Measurements from ENCODE around the gene CD200. TPM values are rescaled to one million over a fixed set of nuclear protein-coding genes. Genes with fewer than 3 reads are reported as not detected.

Gene CD200
- polyA plus RNA-seq, 2 of the 4 experiments (the other 2 are of a cell fraction) = not detected

- peaks cover 15% of the 10 kb centered on the region; the same call in 2 of the 3 replicates for H3K9me3 ChIP-seq
- ChIA-PET POLR2A (no interaction called here), CTCF (no interaction called here)
- FAIRE-seq (no peak), DNase-seq (ENCODE audit: low read depth in 1 of 2, low spot score in 1 of 2) (no peak), ATAC-seq (no peak)
- WGBS (ENCODE audit: missing lambda C conversion rate) = 36% methylated on average over 4 of the region's 4 CpGs
- H3K4me1 ChIP-seq = no peaks in the 10 kb centered on the region
- H3K4me3 ChIP-seq = no peak overlapping the region
- TF ChIP-seq PBX3 (IDR thresholded peaks at IDR 0.05) = no peak
- TF ChIP-seq E2F6 (IDR thresholded peaks at IDR 0.05; ENCODE audit: borderline replicate concordance, low read depth) = no peak
- TF ChIP-seq CHD4 (IDR thresholded peaks at IDR 0.05; ENCODE audit: borderline replicate concordance) = no peak
- H3K27ac ChIP-seq = no peak overlapping the region
- H3K4me2 ChIP-seq = no peak overlapping the region
These were observed 61.2 kb downstream of the CD200 start for GRCh38 chr3:112394003-112394640.

GRCh38 chr3:112395181-112395895 lies 62.4 kb downstream of the CD200 start:
- CTCF ChIA-PET = interaction anchor here (0.6 kb wide), 1 partner anchor 323 kb away, joined by 3 read pairs; no protein-coding TSS in a partner anchor

More at GRCh38 chr3:112395181-112395895, 62.4 kb downstream of the CD200 start:
- no peak overlapping the region for H3K4me3 ChIP-seq
- H3K9me3 ChIP-seq = peaks cover 15% of the 10 kb centered on the region; the same call in 2 of the 3 replicates
- H3K27ac ChIP-seq = no peak overlapping the region
- H3K4me1 ChIP-seq = no peaks in the 10 kb centered on the region
- WGBS (ENCODE audit: missing lambda C conversion rate) = 21% methylated on average over 5 of the region's 5 CpGs
- H3K4me2 ChIP-seq = no peak overlapping the region
- FAIRE-seq (no peak), ATAC-seq (no peak), DNase-seq (ENCODE audit: low read depth in 1 of 2, low spot score in 1 of 2) (no peak)
- no peak for TF ChIP-seq CBX8 (IDR thresholded peaks at IDR 0.05)
- TF ChIP-seq MAFK (IDR thresholded peaks at IDR 0.05; ENCODE audit: partially characterized antibody) = no peak
- no peak for TF ChIP-seq ESRRA (IDR thresholded peaks at IDR 0.05; ENCODE audit: borderline replicate concordance, low read length)
- no peak for TF ChIP-seq NPAS2 (CRISPR knock-in tag; IDR thresholded peaks at IDR 0.05; ENCODE audit: borderline replicate concordance)
- TF ChIP-seq HMGXB4 (CRISPR knock-in tag; IDR thresholded peaks at IDR 0.05; ENCODE audit: borderline replicate concordance) = no peak
- no peak for TF ChIP-seq NR3C1 (IDR thresholded peaks at IDR 0.05)
- TF ChIP-seq ZC3H11A (IDR thresholded peaks at IDR 0.05) = no peak
- TF ChIP-seq ZNF302 (CRISPR knock-in tag; IDR thresholded peaks at IDR 0.05) = no peak
- TF ChIP-seq HOXB5 (CRISPR knock-in tag; IDR thresholded peaks at IDR 0.05) = no peak
- TF ChIP-seq JUN (IDR thresholded peaks at IDR 0.05) = no peak
- no peak for TF ChIP-seq HOXB13 (CRISPR knock-in tag; IDR thresholded peaks at IDR 0.05; ENCODE audit: low read depth)
- TF ChIP-seq BCL3 (IDR thresholded peaks at IDR 0.05) = no peak
- TF ChIP-seq EHF (CRISPR knock-in tag; IDR thresholded peaks at IDR 0.05) = no peak
- no peak for TF ChIP-seq FOSB (CRISPR knock-in tag; IDR thresholded peaks at IDR 0.05)
- no peak for TF ChIP-seq REST (IDR thresholded peaks at IDR 0.05)
- POLR2A ChIA-PET = no interaction called here

Data from A549 (cell line).